ENCODE measurements around the gene PDE4B. TPM values are rescaled to one million over a fixed set of nuclear protein-coding genes. Genes with fewer than 3 reads are reported as not detected.

Gene PDE4B
- total and polyA plus RNA-seq, 12 donors: 2.0 to 63.2 (median 15.3) TPM

DNA sequence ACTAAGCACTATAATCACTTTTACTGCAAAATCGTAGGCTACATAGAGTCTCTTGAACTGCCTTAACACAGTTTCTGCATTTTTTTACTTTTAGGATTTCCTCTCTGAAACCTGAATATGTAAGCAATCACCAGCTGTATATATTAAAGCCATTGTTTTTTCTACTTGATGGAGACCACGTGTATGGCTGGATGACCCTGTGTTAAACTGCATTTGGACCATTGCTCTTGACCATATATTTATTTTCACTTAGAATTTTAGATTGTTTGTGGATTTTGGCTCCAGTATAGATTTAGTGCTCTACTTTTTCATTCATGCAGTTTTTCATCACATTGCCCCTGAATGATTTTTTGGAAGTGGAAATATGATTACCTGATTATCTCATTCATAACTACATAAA lies 420.8 kb downstream of the PDE4B start:
- Histone ChIP-seq H3K4me1 (no peaks in the 10 kb centered on the region), H3K4me3 (no peak overlapping the region), H3K27ac (no peak overlapping the region), H3K27me3 (no peaks in the 10 kb centered on the region), H3K9me3 (no peaks in the 10 kb centered on the region), H3K36me3 (no peaks in the 10 kb centered on the region)
- WGBS, 2 donors: 53 to 61% methylated on average over 2 of the region's 2 CpGs
- ATAC-seq (no peak), DNase-seq (no peak)
- intact Hi-C loops (cut with DNase I): no loop called here
- TF ChIP-seq, protein P1, sequence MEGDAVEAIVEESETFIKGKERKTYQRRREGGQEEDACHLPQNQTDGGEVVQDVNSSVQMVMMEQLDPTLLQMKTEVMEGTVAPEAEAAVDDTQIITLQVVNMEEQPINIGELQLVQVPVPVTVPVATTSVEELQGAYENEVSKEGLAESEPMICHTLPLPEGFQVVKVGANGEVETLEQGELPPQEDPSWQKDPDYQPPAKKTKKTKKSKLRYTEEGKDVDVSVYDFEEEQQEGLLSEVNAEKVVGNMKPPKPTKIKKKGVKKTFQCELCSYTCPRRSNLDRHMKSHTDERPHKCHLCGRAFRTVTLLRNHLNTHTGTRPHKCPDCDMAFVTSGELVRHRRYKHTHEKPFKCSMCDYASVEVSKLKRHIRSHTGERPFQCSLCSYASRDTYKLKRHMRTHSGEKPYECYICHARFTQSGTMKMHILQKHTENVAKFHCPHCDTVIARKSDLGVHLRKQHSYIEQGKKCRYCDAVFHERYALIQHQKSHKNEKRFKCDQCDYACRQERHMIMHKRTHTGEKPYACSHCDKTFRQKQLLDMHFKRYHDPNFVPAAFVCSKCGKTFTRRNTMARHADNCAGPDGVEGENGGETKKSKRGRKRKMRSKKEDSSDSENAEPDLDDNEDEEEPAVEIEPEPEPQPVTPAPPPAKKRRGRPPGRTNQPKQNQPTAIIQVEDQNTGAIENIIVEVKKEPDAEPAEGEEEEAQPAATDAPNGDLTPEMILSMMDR (IDR thresholded peaks at IDR 0.05): no peak

DNA sequence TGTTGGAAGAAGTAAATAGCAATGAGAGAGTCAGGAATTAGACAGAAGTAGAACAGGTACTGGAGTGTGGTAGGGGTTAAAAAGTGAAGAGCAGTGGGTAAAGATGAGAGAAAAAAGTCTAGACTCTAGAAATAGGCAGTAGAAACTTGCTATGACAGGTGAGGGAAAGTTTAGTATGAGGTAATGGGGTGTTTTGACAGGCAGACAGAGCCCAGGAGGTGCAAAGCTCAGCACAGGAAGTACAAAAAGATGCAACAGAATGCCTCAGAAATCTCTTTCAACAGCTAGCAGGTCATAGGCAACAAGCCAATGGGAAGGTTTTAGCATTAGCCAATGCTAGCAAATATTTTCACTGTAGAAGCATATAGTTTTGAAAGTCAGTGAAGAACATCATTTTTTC lies 422.2 kb downstream of the PDE4B start:
- TF ChIP-seq, protein P1 (IDR thresholded peaks at IDR 0.05): no peak
- no peak for ATAC-seq
- Histone ChIP-seq H3K27me3 (no peaks in the 10 kb centered on the region), H3K36me3 (no peaks in the 10 kb centered on the region), H3K4me1 (no peaks in the 10 kb centered on the region), H3K27ac (no peak overlapping the region), H3K4me3 (no peak overlapping the region), H3K9me3 (no peaks in the 10 kb centered on the region)
- intact Hi-C loops (cut with DNase I): no loop called here
- no peak for DNase-seq

DNA sequence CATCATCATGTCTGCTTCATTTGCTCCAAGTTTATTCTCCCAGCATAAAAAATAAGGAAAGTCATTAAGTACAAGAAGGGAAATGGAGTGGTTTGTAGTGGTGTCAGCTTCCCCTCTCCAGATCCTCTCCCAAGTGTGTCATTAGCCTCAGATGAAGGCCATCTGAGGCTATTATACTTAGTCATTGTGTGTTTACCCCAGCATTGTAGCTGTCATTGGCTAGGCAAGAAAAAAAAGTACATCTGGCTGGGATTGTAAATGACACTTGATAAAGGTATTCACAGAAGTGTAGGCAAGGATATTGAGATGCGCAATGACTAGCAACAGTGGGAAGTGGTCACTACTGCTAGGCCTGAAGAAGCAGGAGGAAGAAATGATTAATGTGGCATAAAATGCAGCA lies 424.3 kb downstream of the PDE4B start:
- Histone ChIP-seq H3K36me3 (no peaks in the 10 kb centered on the region), H3K4me1 (no peaks in the 10 kb centered on the region), H3K27me3 (no peaks in the 10 kb centered on the region), H3K9me3 (no peaks in the 10 kb centered on the region), H3K27ac (no peak overlapping the region), H3K4me3 (no peak overlapping the region)
- WGBS, 2 donors: 90 to 96% methylated on average over 1 of the region's 1 CpG
- ATAC-seq: no peak
- intact Hi-C loops (cut with DNase I): no loop called here
- TF ChIP-seq, protein P1 (IDR thresholded peaks at IDR 0.05): no peak
- no peak for DNase-seq

DNA sequence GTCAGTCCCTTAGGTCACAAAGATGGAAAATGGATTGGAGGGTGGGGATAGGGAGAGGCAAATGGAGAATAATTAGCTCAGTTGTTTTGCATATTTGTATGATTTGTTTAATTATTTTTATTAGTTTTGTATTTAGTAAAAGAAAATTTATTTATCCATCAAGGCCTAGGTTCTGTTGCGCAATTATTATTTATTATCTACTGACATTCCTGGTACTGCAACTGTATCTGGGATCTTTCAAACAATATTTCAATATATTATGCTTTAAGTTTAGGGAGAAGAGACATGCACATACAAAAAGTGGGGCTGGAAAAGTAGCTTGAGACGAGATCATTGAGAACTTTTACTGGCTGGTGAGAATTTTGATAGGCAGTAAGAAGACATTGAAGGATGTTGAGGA lies 424.9 kb downstream of the PDE4B start:
- H3K4me1 ChIP-seq: no peaks in the 10 kb centered on the region
- no peaks in the 10 kb centered on the region for H3K36me3 ChIP-seq
- H3K9me3 ChIP-seq: no peaks in the 10 kb centered on the region
- WGBS, 2 donors: 92 to 95% methylated on average over 2 of the region's 2 CpGs
- H3K27ac ChIP-seq: no peak overlapping the region
- intact Hi-C loops (cut with DNase I): no loop called here
- no peak overlapping the region for H3K4me3 ChIP-seq
- H3K27me3 ChIP-seq: no peaks in the 10 kb centered on the region
- TF ChIP-seq, protein P1 (IDR thresholded peaks at IDR 0.05): no peak
- DNase-seq: no peak
- ATAC-seq: no peak

DNA sequence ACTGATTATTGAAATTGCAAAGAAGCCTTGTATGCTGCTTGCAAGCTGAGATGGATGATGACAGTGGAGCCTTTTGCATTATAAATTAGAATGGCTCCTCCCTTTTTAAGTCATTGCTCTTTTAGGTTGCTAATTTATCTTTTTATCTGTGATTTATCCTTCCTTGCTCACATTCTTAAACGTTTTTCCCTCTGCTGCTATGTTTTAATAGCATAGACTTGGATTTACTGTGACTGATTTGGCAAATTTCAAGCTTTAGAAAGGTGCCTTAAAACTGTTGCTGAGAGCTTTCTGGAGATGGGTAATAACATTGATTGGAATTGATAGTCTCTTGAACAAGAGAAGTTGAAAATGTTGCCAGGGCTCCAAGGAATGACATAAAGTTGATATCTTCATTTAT lies 427.8 kb downstream of the PDE4B start:
- H3K36me3 ChIP-seq: no peaks in the 10 kb centered on the region
- no peak overlapping the region for H3K4me3 ChIP-seq
- ATAC-seq (no peak), DNase-seq (no peak)
- H3K27ac ChIP-seq: no peak overlapping the region
- H3K9me3 ChIP-seq: no peaks in the 10 kb centered on the region
- WGBS, 2 donors: 5 to 6% methylated on average over 1 of the region's 1 CpG
- peaks cover 0 to 12% (median 0%) of the 10 kb centered on the region in 7 donors for H3K27me3 ChIP-seq
- intact Hi-C loops (cut with DNase I): no loop called here
- H3K4me1 ChIP-seq: no peaks in the 10 kb centered on the region
- TF ChIP-seq, protein P1 (IDR thresholded peaks at IDR 0.05): no peak
